ENCODE results near the gene TAS2R43.
"Not testable (repeated sequence)": the region's sequence is repeated elsewhere in the genome, so short reads cannot be mapped to it uniquely, and the experiment has no call there.

The TAS2R43 gene

DNA sequence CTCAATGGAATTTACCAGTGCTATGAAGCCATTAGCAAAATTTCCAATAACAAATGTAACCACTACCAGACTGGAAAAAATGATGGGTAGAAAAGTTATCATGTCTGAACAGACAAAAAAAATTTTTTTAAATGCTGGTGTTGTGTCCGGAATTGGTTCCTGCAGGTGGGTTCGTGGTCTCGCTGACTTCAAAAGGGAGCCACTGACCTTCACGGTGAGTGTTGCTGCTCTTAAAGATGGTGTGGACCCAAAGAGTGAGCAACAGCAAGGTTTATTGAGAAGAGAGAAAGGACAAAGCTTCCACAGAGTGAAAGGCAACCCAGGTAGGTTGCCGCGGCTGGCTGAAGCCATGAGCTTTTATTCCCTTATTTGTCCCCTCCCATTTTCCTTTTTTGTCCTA, at the start of gene TAS2R43:
Gene TAS2R43 (minus strand): TSS at position 186 of the 400 bp plus-strand sequence. CDS start 84 bp downstream, at position 102.
- in situ Hi-C loops (cut with MboI; ENCODE audit: low pct_unique_long_range_greater_than_20kb, low sequenced_read_pairs): no loop called here
- no peak for DNase-seq

DNA sequence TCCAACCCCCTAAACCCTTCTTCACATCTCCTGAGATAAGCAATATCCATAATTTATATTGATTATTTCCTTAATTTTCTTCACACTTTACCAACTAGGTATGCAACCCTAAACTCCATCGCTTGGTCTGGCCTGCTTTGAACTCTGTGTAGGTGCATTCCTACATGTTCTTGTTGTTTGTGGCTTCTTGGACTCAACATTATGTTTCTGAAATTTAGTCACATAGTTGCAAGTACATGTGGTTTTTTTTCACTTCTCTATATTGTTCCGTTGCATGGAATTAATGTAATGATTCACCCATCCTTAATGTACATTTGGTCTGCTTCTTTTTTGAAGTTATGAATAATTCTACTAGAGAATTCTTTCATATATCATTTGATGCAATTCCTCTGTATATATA, 44.0 kb upstream of the TAS2R43 start:
- in situ Hi-C loops (cut with MboI; ENCODE audit: low pct_unique_long_range_greater_than_20kb, low sequenced_read_pairs): no loop called here
- DNase-seq: no peak

DNA sequence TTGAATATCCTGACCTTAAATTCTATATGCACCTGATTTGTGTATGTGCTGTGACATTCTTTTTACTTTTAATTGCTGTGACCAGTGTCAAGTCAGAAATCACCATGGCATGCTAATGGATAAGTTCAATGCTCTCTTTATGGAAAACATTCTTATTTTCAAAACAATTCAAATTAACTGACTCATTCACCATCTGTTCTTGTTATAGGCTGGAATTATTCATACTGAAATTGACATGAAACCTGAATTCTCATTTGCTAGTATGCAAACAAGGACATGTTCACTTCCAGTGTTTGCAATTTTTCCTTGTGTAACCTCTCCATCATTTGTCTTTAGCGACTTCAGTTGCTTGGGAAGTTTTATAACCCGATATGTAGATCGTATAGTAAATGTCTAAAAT, 42.2 kb upstream of the TAS2R43 start, which contains the start of gene TAS2R30:
Gene TAS2R30 (minus strand): TSS at position 340 of the 400 bp plus-strand sequence. CDS start 400 bp downstream, outside the sequence.
- in situ Hi-C loops (cut with MboI; ENCODE audit: low pct_unique_long_range_greater_than_20kb, low sequenced_read_pairs): no loop called here

DNA sequence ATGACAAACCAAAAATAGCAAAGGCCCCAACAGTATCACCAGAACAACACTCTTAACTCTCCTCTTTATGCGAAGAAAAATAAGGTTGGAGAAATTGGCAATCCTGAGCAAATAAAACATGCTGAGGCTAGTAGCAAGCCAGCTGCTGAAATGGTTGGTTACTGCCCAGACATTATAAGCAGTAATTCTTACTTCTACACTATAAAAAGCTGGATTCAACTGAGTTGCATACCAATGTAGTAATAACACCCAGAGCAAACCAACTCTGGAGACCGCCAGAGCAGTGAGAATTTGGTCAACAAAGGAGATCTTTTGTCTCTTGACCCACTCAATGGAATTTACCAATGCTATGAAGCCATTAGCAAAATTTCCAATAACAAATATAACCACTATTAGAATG, 41.7 kb upstream of the TAS2R43 start:
- DNase-seq: no peak
- in situ Hi-C loops (cut with MboI; ENCODE audit: low pct_unique_long_range_greater_than_20kb, low sequenced_read_pairs): no loop called here

More for the DNA sequence above, 42.2 kb upstream of the TAS2R43 start, which contains the start of gene TAS2R30:
- DNase-seq: no peak

DNA sequence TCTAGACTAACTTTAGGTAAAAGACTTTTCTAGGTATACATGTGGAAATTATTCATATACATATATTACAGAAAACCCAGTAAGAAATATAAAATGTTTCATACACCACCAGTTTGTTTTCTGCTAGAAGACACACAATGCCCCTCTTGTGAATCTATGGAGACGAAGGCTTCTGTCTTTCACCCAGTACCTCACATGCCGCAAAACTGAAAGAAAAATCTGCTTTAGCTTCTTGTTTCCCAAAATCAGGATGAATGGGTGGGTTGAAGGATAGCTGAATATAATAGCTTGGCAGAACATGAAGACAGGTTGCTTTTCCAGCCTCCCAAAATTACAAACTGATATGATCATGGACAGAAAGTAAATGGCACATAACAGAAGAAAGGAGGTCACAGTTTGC, 41.0 kb upstream of the TAS2R43 start:
- in situ Hi-C loops (cut with MboI; ENCODE audit: low pct_unique_long_range_greater_than_20kb, low sequenced_read_pairs): no loop called here
- no peak for DNase-seq

DNA sequence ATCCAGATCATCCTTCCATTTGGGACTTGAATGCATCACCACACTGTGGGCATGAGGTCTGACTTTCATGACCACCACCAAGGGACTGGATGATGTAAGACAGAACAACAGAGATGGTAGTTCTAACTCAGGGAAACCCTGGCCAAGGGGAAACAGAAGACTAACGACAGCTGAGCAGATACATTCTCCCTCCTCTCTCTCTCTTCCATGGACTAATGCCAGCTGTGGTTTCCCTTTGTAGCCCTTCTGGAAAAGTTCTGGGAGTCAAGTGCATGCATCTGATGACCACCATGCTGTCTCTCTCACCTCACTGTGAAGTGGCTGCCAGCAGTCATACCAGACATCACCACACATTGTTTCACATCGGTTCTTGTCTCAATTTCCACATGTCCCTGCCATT, 38.9 kb upstream of the TAS2R43 start:
- no peak for DNase-seq
- in situ Hi-C loops (cut with MboI; ENCODE audit: low pct_unique_long_range_greater_than_20kb, low sequenced_read_pairs): no loop called here

DNA sequence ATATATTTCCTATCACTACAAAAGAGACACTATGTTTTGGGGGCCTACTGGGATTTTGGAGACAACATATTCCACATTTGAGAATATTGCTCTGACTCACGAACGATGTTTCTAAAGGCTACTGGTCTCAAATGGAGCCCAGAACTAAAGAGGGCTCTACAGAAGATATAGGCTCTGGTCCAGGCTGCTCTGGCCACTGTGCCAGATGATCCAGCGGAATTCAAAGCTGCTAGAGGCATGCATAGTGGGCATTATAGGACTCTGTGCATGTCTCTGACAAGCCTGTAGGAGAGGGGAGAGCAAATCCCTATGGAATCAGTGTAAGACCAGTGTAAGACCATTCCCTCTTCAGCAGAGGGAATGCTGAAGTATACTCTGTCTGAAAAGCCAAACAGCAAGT, 38.3 kb upstream of the TAS2R43 start:
- in situ Hi-C loops (cut with MboI; ENCODE audit: low pct_unique_long_range_greater_than_20kb, low sequenced_read_pairs): no loop called here
- no peak for DNase-seq

DNA sequence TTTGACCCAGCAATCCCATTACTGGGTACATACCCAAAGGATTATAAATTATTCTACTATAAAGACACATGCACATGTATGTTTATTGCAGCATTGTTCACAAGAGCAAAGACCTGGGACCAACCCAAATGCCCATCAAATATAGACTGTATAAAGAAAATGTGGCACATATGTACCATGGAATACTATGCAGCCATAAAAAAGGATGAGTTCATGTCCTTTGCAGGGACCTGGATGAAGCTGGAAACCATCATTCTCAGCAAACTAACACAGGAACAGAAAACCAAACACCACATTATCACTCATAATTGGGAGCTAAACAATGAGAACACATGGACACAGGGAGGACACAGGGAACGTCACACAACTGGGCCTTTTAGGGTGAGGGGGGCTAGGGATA, 22.0 kb upstream of the TAS2R43 start:
- in situ Hi-C loops (cut with MboI; ENCODE audit: low pct_unique_long_range_greater_than_20kb, low sequenced_read_pairs); DNase-seq: not testable (repeated sequence)

DNA sequence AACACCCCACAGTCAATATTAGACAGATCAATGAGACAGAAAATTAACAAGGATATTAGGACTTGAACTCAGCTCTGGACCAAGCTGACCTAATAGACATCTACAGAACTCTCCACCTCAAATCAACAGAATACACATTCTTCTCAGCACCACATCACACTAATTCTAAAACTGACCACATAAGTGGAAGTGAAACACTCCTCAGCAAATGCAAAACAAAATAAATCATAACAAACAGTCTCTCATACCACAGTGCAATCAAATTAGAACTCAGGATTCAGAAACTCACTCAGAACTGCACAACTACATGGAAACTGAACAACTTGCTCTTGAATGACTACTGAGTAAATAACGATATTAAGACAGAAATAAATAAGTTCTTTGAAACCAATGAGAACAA, 19.1 kb upstream of the TAS2R43 start:
- DNase-seq; in situ Hi-C loops (cut with MboI; ENCODE audit: low pct_unique_long_range_greater_than_20kb, low sequenced_read_pairs): not testable (repeated sequence)

DNA sequence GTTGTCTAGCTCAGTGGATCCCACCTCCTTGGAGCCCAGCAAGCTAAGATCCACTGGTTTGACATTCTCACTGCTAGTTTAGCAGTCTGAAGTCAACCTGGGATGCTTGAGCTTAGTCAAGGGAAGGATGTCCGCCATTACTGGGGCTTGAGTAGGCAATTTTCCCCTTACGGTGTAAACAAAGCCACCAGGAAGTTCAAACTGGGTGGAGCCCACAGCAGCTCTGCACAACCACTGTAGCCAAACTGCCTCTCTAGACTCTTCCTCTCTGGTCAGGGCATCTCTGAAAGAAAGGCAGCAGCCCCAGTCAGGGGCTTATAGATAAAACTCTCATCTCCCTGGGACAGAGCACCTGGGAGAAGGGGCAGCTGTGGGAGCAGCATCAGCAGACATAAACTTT, 16.7 kb upstream of the TAS2R43 start:
- in situ Hi-C loops (cut with MboI; ENCODE audit: low pct_unique_long_range_greater_than_20kb, low sequenced_read_pairs): no loop called here
- no peak for DNase-seq

GRCh38 chr12:11107719-11108118, 15.6 kb upstream of the TAS2R43 start:
- no peak for DNase-seq
- in situ Hi-C loops (cut with MboI; ENCODE audit: low pct_unique_long_range_greater_than_20kb, low sequenced_read_pairs): no loop called here

DNA sequence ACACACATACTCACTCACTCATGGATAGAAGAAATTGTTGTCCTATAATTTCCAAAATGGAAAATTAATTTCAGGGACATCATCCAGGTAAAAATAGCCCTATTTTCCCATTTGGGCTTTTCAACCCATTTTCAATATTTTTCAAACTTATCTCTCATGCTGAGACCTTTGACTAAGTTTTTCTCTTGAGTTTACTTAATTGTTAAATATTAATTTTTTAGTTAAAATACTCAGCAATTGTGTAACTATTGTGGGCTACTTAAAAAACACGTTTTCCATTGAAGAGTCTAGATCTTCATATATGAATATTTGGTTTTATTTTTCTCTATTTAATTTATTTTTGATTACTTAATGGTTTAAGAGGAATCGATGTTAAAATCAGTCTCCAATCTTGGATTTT, 14.2 kb upstream of the TAS2R43 start:
- in situ Hi-C loops (cut with MboI; ENCODE audit: low pct_unique_long_range_greater_than_20kb, low sequenced_read_pairs): no loop called here
- no peak for DNase-seq

- in situ Hi-C loops (cut with MboI; ENCODE audit: low pct_unique_long_range_greater_than_20kb, low sequenced_read_pairs): no loop called here
- no peak for DNase-seq
Measured at GRCh38 chr12:11105546-11105945, 13.4 kb upstream of the TAS2R43 start.

DNA sequence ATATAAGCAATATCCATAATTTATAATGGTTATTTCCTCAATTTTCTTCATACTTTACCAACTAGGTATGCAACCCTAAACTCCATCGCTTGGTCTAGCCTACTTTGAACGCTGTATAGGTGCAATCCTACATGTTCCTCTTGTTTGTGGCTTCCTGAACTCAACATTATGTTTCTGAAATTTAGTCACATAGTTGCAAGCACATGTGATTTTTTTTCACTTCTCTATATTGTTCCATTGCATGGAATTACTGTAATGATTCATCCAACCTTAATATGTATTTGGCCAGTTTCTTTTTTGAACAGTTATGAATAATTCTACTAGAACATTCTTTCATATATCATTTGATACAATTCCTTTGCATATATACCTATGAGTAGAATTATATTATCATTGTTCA, 2.8 kb upstream of the TAS2R43 start:
- DNase-seq; in situ Hi-C loops (cut with MboI; ENCODE audit: low pct_unique_long_range_greater_than_20kb, low sequenced_read_pairs): not testable (repeated sequence)

DNA sequence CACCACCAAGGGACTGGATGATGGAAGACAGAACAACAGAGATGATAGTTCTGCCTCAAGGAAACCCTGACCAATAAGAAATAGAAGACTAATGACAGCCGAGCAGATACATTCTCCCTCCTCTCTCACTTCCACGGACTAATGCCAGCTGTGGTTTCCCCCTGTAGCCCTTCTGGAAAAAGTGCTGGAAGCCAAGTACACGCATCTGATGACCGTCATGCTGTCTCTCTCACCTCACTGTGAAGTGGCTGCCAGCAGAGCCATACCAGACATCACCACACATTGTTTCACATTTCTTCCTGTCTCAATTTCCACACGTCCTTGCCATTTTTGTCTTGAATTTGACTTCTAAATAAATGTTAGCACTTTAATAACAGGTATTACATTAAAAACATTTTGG, 2.9 kb downstream of the TAS2R43 start:
- in situ Hi-C loops (cut with MboI; ENCODE audit: low pct_unique_long_range_greater_than_20kb, low sequenced_read_pairs): no loop called here
- DNase-seq: no peak

DNA sequence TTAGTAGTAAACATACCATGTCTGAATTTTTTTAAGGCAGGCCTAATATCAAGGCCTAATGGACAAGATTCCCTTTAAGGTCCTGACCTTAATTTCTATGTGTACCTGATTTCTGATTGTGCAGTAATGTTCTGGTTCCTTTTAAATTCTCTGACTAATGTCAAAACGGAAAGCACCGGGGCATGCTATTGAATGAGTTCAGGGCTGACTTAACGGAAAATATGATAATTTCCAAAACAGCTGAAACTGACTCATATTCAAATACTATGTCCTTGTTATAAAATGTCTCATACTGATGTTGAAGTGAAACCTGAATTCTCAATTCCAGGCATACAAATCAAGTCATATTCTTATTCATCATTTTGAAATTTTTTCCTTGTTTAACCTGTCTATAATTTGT, 6.7 kb downstream of the TAS2R43 start:
- in situ Hi-C loops (cut with MboI; ENCODE audit: low pct_unique_long_range_greater_than_20kb, low sequenced_read_pairs): no loop called here
- DNase-seq: no peak

DNA sequence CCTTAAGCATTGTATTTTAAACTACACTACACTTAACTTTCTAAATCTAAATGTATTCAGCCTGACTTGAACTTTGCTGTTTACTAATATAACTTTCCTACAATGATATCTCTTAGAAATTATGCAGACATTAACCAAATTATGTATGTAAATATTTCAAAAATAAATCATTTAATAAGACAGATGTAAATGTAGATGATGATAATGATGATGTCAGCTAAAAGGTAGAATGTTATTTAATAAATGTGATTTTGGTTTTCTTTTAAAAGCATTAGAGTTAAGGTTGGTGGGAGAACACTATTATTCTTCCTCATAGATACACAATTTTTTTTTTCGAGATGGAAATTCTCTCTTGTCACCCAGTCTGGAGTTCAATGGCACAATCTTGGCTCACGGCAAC, 10.1 kb downstream of the TAS2R43 start:
- in situ Hi-C loops (cut with MboI; ENCODE audit: low pct_unique_long_range_greater_than_20kb, low sequenced_read_pairs): no loop called here
- DNase-seq: no peak

DNA sequence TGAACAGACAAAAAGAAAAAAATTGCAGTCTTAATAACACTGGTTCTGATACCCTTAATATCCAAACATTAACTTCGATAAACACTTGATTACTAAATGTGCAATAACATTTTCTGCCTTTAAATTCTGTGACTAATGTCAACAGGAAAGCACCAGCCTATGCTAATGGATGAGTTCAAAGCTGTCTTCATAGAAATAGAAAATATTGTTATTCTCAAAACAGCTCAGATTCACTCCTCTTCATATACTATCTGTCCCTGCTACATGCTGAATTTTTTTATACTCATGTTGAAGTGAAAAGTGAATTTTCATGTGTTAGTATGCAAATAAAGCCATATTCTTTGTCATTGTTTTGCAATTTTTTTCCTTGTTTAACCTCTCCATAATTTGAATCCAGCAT, 13.9 kb downstream of the TAS2R43 start:
- no peak for DNase-seq
- in situ Hi-C loops (cut with MboI; ENCODE audit: low pct_unique_long_range_greater_than_20kb, low sequenced_read_pairs): no loop called here

DNA sequence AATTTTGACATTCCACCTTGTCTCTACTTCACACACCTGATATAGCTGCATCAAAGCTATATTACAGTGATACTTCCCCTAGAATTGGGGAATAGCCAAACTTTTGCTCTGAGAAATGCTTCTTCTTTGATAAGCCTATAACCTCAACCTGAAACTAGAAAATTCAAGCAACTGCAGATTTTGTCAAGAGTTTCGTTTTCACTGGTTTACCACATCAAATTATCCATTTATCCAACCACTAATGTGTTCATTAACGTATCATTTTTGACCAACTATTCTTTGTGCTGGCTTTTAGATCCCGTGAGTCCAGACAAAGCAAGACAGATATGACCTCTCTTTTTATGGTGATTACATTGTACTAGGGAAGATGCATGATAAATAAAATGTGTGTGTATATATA, 16.5 kb downstream of the TAS2R43 start:
- DNase-seq: no peak
- in situ Hi-C loops (cut with MboI; ENCODE audit: low pct_unique_long_range_greater_than_20kb, low sequenced_read_pairs): no loop called here

GRCh38 chr12:11071414-11071813, 20.7 kb downstream of the TAS2R43 start:
- DNase-seq: no peak
- in situ Hi-C loops (cut with MboI; ENCODE audit: low pct_unique_long_range_greater_than_20kb, low sequenced_read_pairs): loop anchor here (5.0 kb wide), 1 partner anchor 54 kb away; no protein-coding TSS in a partner anchor

- no peak for DNase-seq
- in situ Hi-C loops (cut with MboI; ENCODE audit: low pct_unique_long_range_greater_than_20kb, low sequenced_read_pairs): loop anchor here (5.0 kb wide), 1 partner anchor 54 kb away; no protein-coding TSS in a partner anchor
Measured at GRCh38 chr12:11070999-11071398, 21.1 kb downstream of the TAS2R43 start.
